ENCODE results near the gene UBE2E2.

UBE2E2 gene

GRCh38 chr3:23549148-23549910 is 346.2 kb downstream of the UBE2E2 start:
- no peak for DNase-seq

GRCh38 chr3:23550402-23550801 is 347.3 kb downstream of the UBE2E2 start:
- no peak for DNase-seq

- DNase-seq = no peak
These were observed 349.4 kb downstream of the UBE2E2 start for GRCh38 chr3:23552506-23552905.

- DNase-seq = no peak
These were observed 350.2 kb downstream of the UBE2E2 start for GRCh38 chr3:23553353-23553752.

GRCh38 chr3:23565041-23565775 is 362.1 kb downstream of the UBE2E2 start:
- DNase-seq = no peak

GRCh38 chr3:23566499-23566898 is 363.4 kb downstream of the UBE2E2 start:
- no peak for DNase-seq

- DNase-seq = no peak
These were observed 364.8 kb downstream of the UBE2E2 start for GRCh38 chr3:23567917-23568316.

GRCh38 chr3:23573827-23574226 is 370.7 kb downstream of the UBE2E2 start:
- DNase-seq = no peak

GRCh38 chr3:23574822-23575315 is 371.7 kb downstream of the UBE2E2 start:
- no peak for DNase-seq

- no peak for DNase-seq
These were observed 372.6 kb downstream of the UBE2E2 start for GRCh38 chr3:23575697-23576096.

- DNase-seq = no peak
These were observed 373.3 kb downstream of the UBE2E2 start for GRCh38 chr3:23576379-23576959.

GRCh38 chr3:23580096-23580713 is 377.1 kb downstream of the UBE2E2 start:
- DNase-seq = no peak

GRCh38 chr3:23583980-23584740 is 381.0 kb downstream of the UBE2E2 start:
- DNase-seq = no peak

- DNase-seq = no peak
These were observed 384.4 kb downstream of the UBE2E2 start for GRCh38 chr3:23587513-23587912.

- no peak for DNase-seq
These were observed 385.4 kb downstream of the UBE2E2 start for GRCh38 chr3:23588547-23588946.

- no peak for DNase-seq
These were observed 386.5 kb downstream of the UBE2E2 start for GRCh38 chr3:23589602-23590001.

- DNase-seq = no peak
These were observed 387.5 kb downstream of the UBE2E2 start for GRCh38 chr3:23590424-23591273.

GRCh38 chr3:23591374-23591773 is 388.2 kb downstream of the UBE2E2 start:
- DNase-seq = no peak

GRCh38 chr3:23592961-23593931 is 390.1 kb downstream of the UBE2E2 start:
- no peak for DNase-seq

- DNase-seq = no peak
These were observed 390.9 kb downstream of the UBE2E2 start for GRCh38 chr3:23594066-23594465.
